Measurements from ENCODE around the gene FCAMR.

FCAMR gene

DNA sequence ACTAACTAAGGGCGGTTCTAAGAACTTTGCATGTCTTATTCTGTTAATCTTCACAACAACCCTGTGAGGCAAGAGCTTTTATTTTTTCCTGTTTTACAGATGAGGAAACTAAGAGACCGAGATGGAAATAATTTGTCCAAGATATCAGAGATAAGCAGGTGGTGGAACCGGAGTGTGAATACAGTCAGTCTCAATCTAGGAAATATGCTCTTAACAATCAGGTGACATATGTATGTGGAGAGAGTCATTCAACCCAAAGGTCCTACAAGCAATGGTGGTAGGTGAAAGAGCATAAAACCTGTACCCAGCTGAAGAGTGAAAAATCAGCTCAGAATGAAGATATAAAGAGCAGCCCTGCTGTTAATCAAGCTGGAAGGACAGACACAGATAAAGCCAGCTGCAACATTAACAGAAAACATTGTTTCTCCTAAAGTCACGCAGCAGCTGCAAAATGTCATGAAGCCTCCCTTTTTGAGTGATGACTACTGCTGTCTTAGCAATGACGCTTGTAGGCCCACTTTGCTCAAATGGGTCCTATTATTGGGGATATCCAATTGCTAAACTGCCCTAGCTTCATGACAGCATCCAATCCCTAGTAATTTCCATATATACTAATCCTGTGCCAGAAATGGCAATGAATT is 30.5 kb upstream of the FCAMR start:
- in situ Hi-C loops (cut with HindIII; ENCODE audit: low sequenced_read_pairs): no loop called here

DNA sequence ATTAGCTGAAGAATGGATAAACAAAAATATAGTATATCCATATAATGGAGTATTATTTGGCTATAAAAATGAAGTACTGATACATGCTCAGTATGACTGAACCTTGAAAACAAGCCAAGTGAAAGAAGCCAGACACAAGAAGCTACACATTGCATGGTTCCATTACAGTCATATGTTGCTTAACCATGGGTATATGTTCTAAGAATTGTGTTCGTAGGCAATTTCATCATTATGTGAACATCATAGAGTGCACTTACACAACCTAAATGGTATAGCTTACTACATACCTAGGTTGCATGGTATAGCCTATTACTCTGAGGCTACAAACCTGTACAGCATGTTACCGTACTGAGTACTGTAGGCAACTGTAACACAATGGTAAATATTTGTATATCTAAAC is 28.6 kb upstream of the FCAMR start:
- in situ Hi-C loops (cut with HindIII; ENCODE audit: low sequenced_read_pairs): no loop called here

DNA sequence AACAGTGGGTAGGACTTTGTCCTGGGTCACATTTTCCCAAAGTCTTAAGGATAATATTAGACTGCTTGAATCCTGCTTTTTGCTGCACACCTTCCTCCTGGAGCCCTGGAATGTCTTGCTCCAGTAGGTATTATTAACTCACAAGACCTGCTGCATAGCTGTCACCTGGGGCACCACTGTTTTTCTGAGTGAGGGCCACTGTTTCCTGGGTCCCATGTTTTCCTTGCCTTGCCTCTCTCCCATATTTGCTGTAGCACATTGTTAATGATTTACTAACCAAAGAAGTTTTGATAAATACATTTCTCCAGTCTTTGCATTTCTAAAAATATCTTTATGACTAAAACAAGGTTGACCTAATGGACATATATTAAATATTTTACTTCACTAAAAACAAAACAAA is 22.5 kb upstream of the FCAMR start:
- in situ Hi-C loops (cut with HindIII; ENCODE audit: low sequenced_read_pairs): no loop called here

DNA sequence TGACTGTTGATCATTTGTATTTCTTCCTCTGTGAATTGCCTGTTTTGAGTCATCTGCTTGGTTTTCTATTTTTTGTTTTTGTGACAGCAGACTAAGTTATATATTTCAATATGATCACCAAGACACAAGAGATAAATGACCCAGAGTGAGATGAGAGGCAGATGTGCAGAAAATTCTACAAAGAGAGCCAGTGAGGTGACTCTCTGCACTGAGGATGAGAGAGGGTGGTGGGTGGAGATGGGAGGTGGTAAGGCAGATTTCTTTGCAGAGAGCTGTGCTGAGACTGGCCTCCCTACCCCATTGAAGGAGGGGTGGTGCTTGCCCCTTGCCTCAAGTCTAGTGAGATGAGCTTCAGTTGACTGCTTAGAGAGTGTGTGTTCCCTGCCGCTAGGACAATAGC is 17.6 kb upstream of the FCAMR start:
- in situ Hi-C loops (cut with HindIII; ENCODE audit: low sequenced_read_pairs): loop anchor here (5.0 kb wide), 1 partner anchor 84 kb away; no protein-coding TSS in a partner anchor

DNA sequence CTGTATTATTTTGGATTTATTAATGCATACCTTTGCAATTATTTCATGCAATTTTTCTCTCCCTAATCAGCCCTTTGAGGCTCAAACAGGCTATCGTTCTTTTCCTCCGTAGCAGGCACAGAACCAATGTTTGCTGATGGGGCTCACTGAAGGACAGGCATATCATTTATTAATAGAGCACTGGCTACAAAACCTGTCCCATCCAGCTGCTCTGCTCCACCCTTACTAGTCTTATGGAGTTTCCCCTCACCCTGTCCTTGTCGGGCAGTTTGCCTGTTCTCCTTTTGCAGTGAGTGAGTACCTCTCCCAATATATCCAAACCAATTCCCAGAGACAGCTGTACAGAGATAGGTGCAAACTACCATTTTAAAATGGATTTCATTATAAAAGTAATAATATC is 16.6 kb upstream of the FCAMR start:
- in situ Hi-C loops (cut with HindIII; ENCODE audit: low sequenced_read_pairs): loop anchor here (5.0 kb wide), 1 partner anchor 85 kb away; no protein-coding TSS in a partner anchor

DNA sequence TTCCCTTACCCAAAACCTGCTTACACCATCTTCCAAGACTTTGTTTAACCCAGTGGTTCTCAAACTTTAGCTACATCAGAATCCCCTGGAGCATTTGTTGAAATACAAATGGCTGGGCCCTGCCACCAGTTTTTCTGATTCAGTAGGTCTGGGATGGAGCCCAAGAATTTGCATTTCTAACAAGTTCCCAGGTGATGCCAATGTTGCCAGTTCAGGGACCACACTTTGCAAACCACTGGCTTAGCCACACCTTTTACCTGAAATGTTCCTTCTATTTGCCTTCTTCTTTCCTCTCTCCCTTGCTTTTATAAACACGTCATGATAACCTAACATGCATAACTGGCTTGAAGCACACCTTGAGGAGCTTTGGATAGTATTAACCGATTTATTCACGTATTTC is 16.1 kb upstream of the FCAMR start:
- in situ Hi-C loops (cut with HindIII; ENCODE audit: low sequenced_read_pairs): loop anchor here (5.0 kb wide), 1 partner anchor 86 kb away; no protein-coding TSS in a partner anchor

DNA sequence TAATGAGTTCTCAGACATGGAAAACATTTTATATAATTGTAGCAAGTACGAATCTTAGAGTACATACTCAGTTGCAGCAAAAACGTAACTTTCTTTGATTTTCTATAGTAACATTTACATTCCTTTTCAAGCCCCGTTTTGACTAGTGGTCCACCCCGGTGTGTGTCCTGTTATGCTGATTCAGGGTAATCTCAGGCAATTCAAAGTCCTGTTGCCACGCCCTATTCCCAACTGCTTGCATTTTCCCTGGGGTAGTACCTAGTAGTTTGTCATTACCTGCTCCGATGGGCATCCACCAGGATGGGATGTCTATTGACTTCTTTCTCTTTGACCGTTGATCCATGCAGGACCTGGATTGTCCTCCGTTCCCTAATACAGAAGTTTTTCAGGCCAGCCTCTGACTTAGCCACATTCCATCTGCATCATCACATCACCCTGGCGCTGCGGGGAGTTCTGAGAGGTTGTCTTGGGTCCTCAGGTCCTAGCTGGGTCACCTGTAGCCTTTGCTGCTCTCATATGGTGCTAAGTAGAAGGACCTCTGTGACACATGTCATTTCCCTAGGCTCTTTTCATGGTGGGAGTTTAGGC is 15.0 kb upstream of the FCAMR start:
- in situ Hi-C loops (cut with HindIII; ENCODE audit: low sequenced_read_pairs): loop anchor here (5.0 kb wide), 1 partner anchor 87 kb away; no protein-coding TSS in a partner anchor

DNA sequence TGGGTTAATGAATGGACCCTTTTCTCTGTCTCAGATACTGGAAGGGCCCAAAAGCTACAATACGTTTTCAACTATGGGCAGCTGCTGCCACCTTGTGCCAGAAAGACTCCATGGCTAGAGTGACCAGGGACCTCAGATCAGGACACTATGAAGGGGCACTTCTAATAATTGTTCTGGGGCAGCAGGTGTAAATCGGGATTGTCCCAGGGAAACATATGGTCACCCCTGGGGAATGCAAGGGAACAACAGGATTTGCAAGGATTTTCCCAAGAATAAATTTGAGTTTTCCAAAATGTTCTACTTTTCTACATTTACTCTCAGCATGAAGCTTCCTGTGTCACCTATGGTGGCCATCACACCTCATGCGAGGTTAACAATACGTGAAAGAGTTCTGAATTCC is 12.0 kb upstream of the FCAMR start:
- in situ Hi-C loops (cut with HindIII; ENCODE audit: low sequenced_read_pairs): loop anchor here (5.0 kb wide), 1 partner anchor 65 kb away; no protein-coding TSS in a partner anchor

DNA sequence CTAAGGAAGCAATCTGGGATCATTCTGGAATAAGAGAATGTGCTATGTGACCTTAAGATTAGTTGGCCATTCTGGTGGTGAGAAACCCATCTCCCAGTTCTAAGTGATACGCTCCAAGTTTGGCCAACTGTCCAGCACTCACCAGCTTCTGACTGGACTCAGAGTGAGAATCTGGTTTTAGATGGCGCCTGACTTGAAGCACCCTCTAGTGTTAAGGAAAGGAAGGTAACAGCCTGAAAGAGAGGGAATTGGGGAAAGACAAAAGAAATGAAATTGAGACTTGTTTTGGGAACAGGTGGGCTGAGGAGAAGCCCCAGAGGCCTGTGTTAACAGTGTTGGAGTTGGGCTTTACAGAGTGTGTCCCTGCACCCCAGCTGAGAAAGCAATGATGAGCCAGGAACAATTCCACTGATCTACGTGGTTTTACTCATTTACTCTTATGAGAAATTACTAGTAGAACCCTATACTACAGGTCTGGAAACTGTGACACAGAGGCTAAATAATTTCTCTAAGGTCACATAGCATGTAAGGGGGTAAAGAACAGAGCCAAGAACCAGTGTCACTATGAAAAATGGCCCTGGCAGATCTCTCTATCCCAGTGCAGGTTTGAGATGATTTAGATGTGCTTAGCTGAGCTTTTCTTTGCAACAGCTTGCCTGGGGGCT is 9.3 kb upstream of the FCAMR start:
- in situ Hi-C loops (cut with HindIII; ENCODE audit: low sequenced_read_pairs): loop anchor here (5.0 kb wide), 1 partner anchor 62 kb away; no protein-coding TSS in a partner anchor

DNA sequence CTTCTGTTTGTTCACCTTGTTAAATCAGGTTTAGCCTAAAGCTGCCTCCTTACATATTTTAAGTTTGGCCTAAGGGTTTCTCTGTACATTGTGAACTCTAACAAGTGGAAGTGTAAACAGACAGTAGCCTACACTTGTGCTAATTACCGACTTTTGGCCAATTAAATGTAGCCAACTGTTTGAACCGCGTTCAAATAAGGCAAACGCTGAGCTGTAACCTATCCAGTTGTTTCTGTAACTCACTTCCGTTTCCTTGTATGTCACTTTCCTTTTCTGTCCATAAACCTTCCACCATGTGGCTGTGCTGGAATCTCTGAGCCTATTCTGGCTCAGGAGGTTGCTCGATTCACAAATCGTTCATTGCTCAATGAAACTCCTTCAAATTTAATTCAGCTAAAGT is 8.0 kb upstream of the FCAMR start:
- in situ Hi-C loops (cut with HindIII; ENCODE audit: low sequenced_read_pairs): no loop called here

DNA sequence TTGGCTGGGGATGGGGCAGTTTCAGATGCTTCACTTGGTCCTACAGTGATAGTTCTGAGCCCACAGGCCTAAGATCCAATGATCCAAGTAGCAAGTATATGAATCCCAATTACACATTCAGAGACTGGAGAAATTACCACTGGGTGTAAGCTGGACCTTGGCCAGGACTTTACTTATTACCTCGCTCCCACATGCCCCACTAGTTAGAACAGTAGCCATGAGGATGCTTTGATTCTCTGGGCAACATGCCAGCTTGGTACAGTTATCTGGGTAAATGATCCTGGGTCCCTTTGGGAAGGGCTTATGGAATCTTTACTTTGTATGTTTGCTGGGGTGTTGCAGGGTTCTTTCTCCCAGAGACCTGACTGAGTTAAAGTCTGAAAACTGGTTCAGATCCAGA is 5.0 kb upstream of the FCAMR start:
- in situ Hi-C loops (cut with HindIII; ENCODE audit: low sequenced_read_pairs): no loop called here

DNA sequence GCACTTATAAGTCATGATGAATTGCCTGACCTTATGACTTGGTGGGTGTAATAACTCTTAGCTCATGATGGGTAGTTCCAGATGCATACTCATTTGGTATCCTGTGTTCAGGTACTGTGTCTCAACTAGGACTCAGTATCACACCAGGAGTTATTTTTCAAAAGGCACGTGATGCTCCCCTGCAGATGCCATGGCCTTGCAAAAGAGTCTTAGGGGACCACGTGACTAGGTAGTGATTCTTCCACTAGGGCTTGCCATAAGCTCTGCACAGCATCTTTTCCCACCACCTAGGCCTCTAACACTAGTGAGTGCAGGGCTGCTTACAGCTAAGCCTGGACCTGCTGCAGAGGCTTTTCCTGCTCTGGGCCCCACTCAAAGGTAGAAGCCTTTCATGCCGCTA is 3.9 kb upstream of the FCAMR start:
- in situ Hi-C loops (cut with HindIII; ENCODE audit: low sequenced_read_pairs): no loop called here

DNA sequence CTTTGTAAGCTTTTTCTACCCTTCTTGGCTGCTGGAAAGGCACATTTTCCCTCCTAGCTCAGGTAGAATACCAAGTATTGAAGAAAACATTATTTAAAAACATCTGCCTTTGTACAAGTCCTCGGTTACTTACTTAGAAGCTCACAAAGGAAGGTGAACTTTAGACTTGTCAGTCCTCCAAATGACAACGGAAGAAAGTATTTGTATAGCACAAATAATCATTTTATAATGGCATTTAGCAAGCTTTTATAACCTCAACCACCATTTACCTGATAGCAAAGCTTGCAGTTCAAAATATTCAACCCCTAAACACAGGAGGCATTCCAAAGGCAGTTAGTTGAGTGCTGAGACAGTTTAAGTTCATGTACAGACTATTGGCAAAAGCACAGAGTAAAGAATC is 2.5 kb upstream of the FCAMR start:
- in situ Hi-C loops (cut with HindIII; ENCODE audit: low sequenced_read_pairs): no loop called here

DNA sequence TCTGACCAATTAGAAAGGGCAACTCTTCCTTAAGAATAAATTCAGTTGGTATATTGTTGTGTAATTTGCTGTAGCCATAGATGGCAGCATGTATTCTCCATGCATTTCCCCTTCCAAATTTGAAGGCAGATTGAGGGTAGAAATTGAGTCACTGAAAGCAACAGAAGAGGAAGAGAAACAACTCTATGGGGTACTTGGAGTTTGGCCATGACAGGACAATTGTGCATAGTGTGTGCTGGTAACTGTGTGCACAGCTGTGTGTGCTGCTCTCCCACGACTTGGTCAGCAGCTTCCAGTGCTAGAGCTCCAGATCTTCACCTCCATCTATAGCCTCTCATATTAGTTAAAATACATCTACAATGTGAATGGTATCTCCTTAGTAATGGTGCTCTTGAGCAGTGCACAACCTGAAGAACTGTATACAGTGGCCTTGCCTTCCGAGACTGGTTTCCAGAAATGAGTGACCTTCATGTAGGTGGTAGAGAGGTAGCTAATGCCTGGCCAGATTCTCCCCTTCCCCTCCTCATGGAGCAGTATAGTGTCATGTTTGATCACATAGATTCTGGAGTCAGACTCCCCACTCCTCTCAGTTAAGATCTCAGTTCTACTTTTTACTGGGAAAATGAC is 882 bp upstream of the FCAMR start:
- in situ Hi-C loops (cut with HindIII; ENCODE audit: low sequenced_read_pairs): no loop called here

DNA sequence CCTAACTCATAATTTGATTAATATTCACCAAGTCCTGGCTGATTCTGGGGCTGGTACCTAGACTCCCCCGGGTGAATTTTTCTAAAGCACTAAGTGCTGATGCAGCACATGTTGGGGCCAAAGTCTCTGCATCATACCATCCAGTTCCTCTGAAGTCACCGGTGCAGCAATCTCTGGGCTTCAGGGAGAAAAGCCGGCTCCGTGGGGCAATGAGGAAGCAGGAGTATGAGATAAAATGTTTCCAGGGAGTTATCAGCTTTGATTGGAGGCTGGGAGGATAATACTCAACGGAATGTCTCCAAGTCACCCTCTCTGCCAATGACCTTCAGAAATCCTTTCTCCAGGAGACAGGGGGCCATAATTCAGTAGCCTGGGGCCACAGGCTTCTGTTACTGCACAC is 1.2 kb downstream of the FCAMR start:
- in situ Hi-C loops (cut with HindIII; ENCODE audit: low sequenced_read_pairs): no loop called here

DNA sequence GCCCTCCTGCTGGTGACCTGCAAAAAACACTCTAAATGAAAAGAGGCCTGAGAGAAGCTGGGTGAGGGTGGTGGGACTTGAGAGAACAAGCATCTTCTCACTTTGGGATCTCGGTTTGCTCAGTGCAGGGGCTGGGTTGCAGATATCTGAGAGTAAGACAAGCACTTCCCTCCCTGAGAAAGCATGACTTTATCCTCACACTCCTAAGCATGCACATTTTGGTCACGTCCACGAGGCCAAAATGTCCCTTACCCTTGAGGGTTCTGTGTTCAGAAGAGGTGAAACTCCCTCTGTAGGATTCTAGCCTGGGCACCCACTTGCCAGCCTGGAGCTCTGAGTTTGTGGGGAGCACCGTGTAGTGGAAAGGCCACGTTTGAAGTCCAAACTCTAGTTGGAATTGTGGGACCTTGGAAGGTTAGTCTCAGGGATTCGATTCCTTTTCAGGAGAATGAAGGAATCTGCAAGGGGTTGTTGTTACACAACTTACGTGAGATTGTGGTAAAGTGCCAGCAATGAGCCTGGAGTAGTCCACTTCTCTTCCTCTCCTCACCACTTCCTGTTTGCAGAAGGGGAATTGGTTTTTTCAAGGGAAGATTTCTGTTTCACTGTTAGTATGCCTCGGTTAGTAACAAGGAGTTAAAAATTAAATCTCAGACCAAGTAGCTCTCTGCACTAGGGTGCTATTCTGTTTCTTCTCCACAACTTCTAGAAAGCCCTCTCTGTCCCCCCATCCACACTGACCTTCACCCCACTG is 3.0 kb downstream of the FCAMR start:
- in situ Hi-C loops (cut with HindIII; ENCODE audit: low sequenced_read_pairs): no loop called here

DNA sequence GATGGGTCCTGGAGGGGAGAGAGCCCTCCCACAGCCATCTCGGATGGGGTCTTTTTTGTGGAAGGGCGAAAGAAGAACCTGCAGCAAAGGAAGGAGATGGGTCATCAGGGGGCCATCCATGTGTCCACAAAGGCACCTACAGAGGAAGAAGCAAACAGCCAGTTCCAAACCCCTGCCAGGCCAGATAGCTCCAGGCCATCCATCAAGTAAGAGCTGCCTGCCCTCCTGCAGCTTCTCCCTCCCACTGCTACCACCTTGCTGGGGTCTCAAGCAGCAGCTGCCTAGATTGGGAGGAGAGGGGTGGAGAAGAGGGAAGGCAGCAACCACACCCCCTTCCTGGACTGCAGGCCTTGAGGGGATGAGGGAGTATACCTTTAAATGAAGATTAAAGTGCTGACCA is 4.5 kb downstream of the FCAMR start:
- in situ Hi-C loops (cut with HindIII; ENCODE audit: low sequenced_read_pairs): no loop called here

DNA sequence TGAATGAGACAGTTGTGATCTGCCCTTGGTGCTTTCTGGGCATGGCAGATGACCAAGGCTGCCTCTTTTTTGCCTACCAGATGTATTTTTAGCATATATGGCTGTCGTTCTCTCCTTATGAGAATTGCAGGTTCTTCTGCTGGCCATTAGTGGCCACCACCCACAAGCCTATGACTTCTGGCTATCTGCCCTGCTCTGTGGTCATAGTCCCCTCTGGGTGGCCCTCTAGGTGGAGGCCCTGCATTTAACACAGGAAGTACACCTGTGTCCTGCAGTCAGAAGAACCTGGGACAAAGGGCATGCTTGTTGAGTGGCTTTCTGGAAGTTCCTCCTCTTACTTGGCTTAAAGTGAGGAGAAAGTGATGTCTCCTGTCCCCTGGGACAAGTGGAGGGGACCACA is 6.5 kb downstream of the FCAMR start:
- in situ Hi-C loops (cut with HindIII; ENCODE audit: low sequenced_read_pairs): no loop called here

DNA sequence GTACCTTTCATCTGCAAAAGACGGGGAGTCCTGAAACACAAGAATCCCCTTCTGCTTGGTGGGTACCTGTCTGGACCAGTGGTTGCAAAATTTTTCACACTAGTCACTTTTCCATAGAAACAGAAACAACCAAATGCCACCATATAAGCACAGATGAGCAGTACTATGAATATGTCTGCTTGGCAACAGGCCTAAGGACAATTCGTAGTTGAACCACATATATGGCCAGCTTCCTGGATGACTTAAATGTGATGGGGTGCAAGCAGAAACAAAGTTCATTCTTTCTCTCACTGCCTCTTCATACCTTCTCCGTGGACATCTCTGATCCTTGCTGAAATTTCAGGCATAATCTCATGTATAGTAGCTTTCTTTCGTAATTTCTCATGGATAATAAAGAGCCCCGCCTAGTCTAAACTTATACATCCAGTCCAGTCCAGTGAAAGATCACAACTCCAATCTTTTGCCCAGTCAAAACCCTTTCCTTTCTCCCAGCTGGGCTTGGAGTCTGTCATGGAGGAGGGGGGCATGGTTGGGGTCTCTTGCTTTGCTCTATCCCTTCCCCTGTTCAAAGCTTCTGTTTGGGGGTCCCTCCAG is 7.0 kb downstream of the FCAMR start:
- in situ Hi-C loops (cut with HindIII; ENCODE audit: low sequenced_read_pairs): no loop called here

DNA sequence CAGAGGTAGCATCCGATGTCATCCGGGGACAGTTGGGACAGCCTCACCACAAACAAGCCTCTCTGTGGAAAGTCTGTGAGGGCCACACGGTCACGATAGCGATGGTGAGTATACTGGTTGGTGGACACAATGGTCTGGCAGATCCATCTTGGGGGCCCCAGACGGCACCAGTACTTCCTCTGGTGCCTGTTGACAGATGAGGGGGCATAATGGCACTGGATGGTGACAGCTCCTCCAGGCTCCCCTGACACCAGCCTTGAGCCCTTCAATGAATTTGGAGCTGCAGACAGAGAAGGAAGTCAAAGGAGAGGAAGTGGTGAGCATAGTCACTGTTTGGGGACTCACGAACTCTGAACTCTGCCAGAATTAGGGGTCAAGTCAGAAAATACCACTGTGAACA is 8.0 kb downstream of the FCAMR start:
- in situ Hi-C loops (cut with HindIII; ENCODE audit: low sequenced_read_pairs): no loop called here

DNA sequence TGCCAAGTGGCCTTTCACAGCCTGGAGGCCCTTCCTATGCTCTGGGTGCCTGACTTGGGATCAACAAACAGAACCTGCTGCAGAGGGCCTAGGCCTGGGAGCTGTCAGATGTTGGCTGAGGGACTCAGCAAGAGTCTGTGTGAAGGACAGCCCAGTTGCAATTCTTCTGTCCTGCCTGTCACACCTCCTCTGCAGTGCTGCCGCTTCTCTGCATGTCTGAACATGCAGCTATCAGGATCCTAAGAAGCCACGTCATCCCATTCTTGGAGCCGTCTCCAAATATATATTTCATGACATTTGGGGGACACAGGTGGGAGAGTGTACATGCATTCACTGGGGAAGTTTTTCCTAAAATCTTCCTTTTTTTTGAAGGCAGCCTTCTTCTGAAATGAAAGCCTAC is 8.6 kb downstream of the FCAMR start:
- in situ Hi-C loops (cut with HindIII; ENCODE audit: low sequenced_read_pairs): no loop called here
